ENCODE measurements around the gene C9orf78. TPM values are rescaled to one million over a fixed set of nuclear protein-coding genes. Genes with fewer than 3 reads are reported as not detected.

C9orf78 gene
- total RNA-seq, 1 donor from 2014 or later, result 32.9 TPM

- Histone ChIP-seq H3K9me3 (ENCODE audit: control insufficient read depth in 3 of 3, low read length in 3 of 3) (no peaks in the 10 kb centered on the region), H3K9ac (ENCODE audit: low read depth in 1 of 3, low read length in 3 of 3) (peak overlapping the region in 1 of 3 donors; percentile 45), H3K27ac (ENCODE audit: low read depth, low read length) (peak overlapping the region; percentile 32), H3K36me3 (ENCODE audit: control insufficient read depth in 3 of 3, insufficient read depth in 3 of 3, low read length in 3 of 3) (no peaks in the 10 kb centered on the region), H3K4me3 (ENCODE audit: low read length in 3 of 3) (no peak overlapping the region), H3K27me3 (ENCODE audit: control insufficient read depth in 3 of 3, insufficient read depth in 3 of 3, low read length in 3 of 3) (peaks cover 0 to 15% (median 5%) of the 10 kb centered on the region in 3 donors), H3K4me1 (ENCODE audit: control insufficient read depth in 3 of 3, insufficient read depth in 3 of 3, low read length in 3 of 3) (peaks cover 7 to 11% (median 10%) of the 10 kb centered on the region in 3 donors)
Measured at GRCh38 chr9:129777769-129778130, 57.3 kb downstream of the C9orf78 start.

Small RNA genes lying within 50 kb of the gene (small RNA-seq; reads per million reads assigned to genes)
- 0.09 reads per million for gene MIR6855

Other genes starting within 250 kb of the C9orf78 start
- not detected for gene C9orf50, start 214.2 kb downstream of the C9orf78 start, total RNA-seq
- gene NTMT1, start 209.1 kb downstream of the C9orf78 start, total RNA-seq, result 18.8 TPM
- 4.2 TPM for gene ASB6, start 193.1 kb downstream of the C9orf78 start, total RNA-seq
- 3.1 TPM for gene PRRX2, start 169.6 kb downstream of the C9orf78 start, total RNA-seq
- 12.5 TPM for gene PTGES, start 82.2 kb downstream of the C9orf78 start, total RNA-seq
- 15.7 TPM for gene TOR1B, start 32.1 kb downstream of the C9orf78 start, total RNA-seq
- gene TOR1A, start 11.1 kb downstream of the C9orf78 start, total RNA-seq, result 11.0 TPM
- 3.7 TPM for gene USP20, start 183 bp upstream of the C9orf78 start, total RNA-seq
- 21.9 TPM for gene FNBP1, start 207.9 kb upstream of the C9orf78 start, total RNA-seq
- 19.8 TPM for gene GPR107, start 218.6 kb upstream of the C9orf78 start, total RNA-seq